Osteocyte (in vitro differentiated cells): ENCODE results near the gene TBC1D5. TPM values are rescaled to one million over a fixed set of nuclear protein-coding genes. Genes with fewer than 3 reads are reported as not detected.
"Not testable (repeated sequence)": the region's sequence is repeated elsewhere in the genome, so short reads cannot be mapped to it uniquely, and the experiment has no call there.

Experiments used
- DNase-seq: peaks from one replicate; pipeline ENCODE4 v3.0.0; 2021; ENCODE audit warnings: mixed read lengths; ENCODE audit not compliant: unreplicated experiment; ENCODE audit errors: extremely low spot score
- H3K27ac Mint-ChIP-seq: one replicate; pipeline ENCODE4 v1.8.0; 2021; ENCODE audit warnings: mild to moderate bottlenecking, mixed read lengths; ENCODE audit not compliant: unreplicated experiment
- H3K27me3 Mint-ChIP-seq: one replicate; pipeline ENCODE4 v1.8.0; 2021; ENCODE audit warnings: mixed read lengths; ENCODE audit not compliant: unreplicated experiment
- H3K36me3 Mint-ChIP-seq: one replicate; pipeline ENCODE4 v1.8.0; 2021; ENCODE audit warnings: mixed read lengths; ENCODE audit not compliant: unreplicated experiment
- H3K4me1 Mint-ChIP-seq: one replicate; pipeline ENCODE4 v1.8.0; 2021; ENCODE audit warnings: mixed read lengths; ENCODE audit not compliant: unreplicated experiment
- H3K4me3 Mint-ChIP-seq: one replicate; pipeline ENCODE4 v1.8.0; 2021; ENCODE audit warnings: mild to moderate bottlenecking, moderate library complexity, mixed read lengths; ENCODE audit not compliant: unreplicated experiment
- H3K9me3 Mint-ChIP-seq: one replicate; pipeline ENCODE4 v1.8.0; 2021; ENCODE audit warnings: mixed read lengths; ENCODE audit not compliant: unreplicated experiment
- total RNA-seq: library from RNA; stranded (reverse); gene quantifications from 2 replicates; pipeline ENCODE4 v1.2.1, GENCODE V29; 2021
- TF ChIP-seq, protein P1 (sequence below): fragments of 200-600 bp; sonication (generic); IDR thresholded peaks from 2 replicates; pipeline ENCODE4 v1.5.0; 2021; ENCODE audit warnings: antibody characterized with exemption, mild to moderate bottlenecking, moderate library complexity

TBC1D5 gene
- total RNA-seq, 1 donor from 2014 or later, result 69.2 TPM

GRCh38 chr3:17357035-17357710 lies 385.3 kb downstream of the TBC1D5 start:
- Mint-ChIP-seq H3K27me3 (no peaks in the 10 kb centered on the region), H3K4me3 (no peak overlapping the region), H3K9me3 (no peaks in the 10 kb centered on the region), H3K36me3 (peaks cover 6% of the 10 kb centered on the region), H3K27ac (no peak overlapping the region), H3K4me1 (peaks cover 3% of the 10 kb centered on the region)
- DNase-seq, result no peak
- TF ChIP-seq, protein P1, sequence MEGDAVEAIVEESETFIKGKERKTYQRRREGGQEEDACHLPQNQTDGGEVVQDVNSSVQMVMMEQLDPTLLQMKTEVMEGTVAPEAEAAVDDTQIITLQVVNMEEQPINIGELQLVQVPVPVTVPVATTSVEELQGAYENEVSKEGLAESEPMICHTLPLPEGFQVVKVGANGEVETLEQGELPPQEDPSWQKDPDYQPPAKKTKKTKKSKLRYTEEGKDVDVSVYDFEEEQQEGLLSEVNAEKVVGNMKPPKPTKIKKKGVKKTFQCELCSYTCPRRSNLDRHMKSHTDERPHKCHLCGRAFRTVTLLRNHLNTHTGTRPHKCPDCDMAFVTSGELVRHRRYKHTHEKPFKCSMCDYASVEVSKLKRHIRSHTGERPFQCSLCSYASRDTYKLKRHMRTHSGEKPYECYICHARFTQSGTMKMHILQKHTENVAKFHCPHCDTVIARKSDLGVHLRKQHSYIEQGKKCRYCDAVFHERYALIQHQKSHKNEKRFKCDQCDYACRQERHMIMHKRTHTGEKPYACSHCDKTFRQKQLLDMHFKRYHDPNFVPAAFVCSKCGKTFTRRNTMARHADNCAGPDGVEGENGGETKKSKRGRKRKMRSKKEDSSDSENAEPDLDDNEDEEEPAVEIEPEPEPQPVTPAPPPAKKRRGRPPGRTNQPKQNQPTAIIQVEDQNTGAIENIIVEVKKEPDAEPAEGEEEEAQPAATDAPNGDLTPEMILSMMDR, result no peak

- Mint-ChIP-seq H3K4me1 (peaks cover 3% of the 10 kb centered on the region), H3K36me3 (peaks cover 5% of the 10 kb centered on the region), H3K4me3 (no peak overlapping the region), H3K9me3 (no peaks in the 10 kb centered on the region), H3K27me3 (no peaks in the 10 kb centered on the region), H3K27ac (no peak overlapping the region)
- TF ChIP-seq, protein P1, result no peak
- no peak for DNase-seq
These were observed 385.8 kb downstream of the TBC1D5 start for GRCh38 chr3:17356585-17356984.

- Mint-ChIP-seq H3K4me1 (peaks cover 3% of the 10 kb centered on the region), H3K36me3 (peaks cover 5% of the 10 kb centered on the region), H3K27me3 (no peaks in the 10 kb centered on the region), H3K9me3 (no peaks in the 10 kb centered on the region), H3K27ac (no peak overlapping the region), H3K4me3 (no peak overlapping the region)
- TF ChIP-seq, protein P1, result no peak
- no peak for DNase-seq
These were observed 386.8 kb downstream of the TBC1D5 start for GRCh38 chr3:17355591-17355990.

DNA sequence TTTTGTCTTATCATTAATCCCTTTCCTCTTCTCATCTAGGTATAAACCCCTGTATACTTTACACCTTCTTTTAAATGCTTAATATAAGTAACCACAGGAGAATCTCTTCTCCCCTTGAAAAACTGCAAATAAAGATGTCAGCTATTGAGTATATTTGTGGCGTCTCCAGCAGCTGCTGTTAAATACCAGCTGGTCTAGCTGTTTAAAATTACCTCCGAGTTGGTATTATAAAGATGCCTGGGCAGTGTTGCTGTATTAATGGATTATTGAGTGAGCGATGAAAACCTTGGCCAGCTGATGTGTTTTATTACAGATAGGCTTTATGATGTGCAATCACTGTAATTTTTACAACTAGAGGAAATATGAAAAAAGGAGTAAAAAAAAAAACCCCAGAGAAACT lies 388.1 kb downstream of the TBC1D5 start:
- H3K27ac Mint-ChIP-seq, result no peak overlapping the region
- no peak for DNase-seq
- TF ChIP-seq, protein P1, result no peak
- H3K27me3 Mint-ChIP-seq, result no peaks in the 10 kb centered on the region
- H3K36me3 Mint-ChIP-seq, result peaks cover 5% of the 10 kb centered on the region
- H3K4me3 Mint-ChIP-seq, result no peak overlapping the region
- no peaks in the 10 kb centered on the region for H3K9me3 Mint-ChIP-seq
- H3K4me1 Mint-ChIP-seq, result peaks cover 3% of the 10 kb centered on the region

DNA sequence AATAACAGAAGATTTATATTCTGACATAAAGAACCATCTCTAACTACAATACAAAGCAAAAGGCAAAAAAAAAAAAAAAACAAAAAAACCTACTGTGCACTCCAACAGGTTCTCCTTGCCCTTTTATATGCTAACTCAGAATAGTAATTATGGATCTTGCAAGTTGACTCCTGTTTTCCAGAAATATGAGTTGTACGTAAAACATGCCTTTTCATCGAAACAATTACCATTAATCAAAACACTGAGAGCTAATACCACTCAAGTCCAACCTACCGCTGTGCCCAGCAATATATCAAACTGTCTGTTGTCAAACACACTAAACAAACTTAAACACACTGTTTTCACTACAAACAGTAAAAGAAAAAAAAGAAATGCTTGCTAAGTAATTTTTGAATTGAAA lies 389.8 kb downstream of the TBC1D5 start:
- Mint-ChIP-seq H3K36me3 (peaks cover 5% of the 10 kb centered on the region), H3K9me3 (no peaks in the 10 kb centered on the region), H3K27me3 (no peaks in the 10 kb centered on the region)

DNA sequence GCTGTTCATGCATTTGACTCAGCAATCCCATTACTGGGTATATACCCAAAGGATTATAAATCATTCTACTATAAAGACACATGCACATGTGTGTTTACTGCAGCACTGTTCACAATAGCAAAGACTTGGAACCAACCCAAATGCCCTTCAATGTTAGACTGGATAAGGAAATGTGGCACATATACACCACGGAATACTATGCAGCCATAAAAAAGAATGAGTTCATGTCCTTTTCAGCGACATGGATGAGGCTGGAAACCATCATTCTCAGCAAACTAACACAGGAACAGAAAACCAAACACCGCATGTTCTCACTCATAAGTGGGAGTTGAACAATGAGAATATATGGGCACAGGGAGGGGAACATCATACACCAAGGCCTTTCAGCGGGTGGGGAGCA lies 391.2 kb downstream of the TBC1D5 start:
- not testable (repeated sequence) for H3K36me3 Mint-ChIP-seq, H3K4me3 Mint-ChIP-seq, H3K9me3 Mint-ChIP-seq, DNase-seq, H3K27me3 Mint-ChIP-seq, H3K27ac Mint-ChIP-seq, H3K4me1 Mint-ChIP-seq

More for the DNA sequence above, 389.8 kb downstream of the TBC1D5 start:
- Mint-ChIP-seq H3K27ac (no peak overlapping the region), H3K4me1 (peaks cover 3% of the 10 kb centered on the region), H3K4me3 (no peak overlapping the region)
- TF ChIP-seq, protein P1, result no peak
- DNase-seq, result no peak
